Measurements from ENCODE around the gene PDE4B.

The PDE4B gene

DNA sequence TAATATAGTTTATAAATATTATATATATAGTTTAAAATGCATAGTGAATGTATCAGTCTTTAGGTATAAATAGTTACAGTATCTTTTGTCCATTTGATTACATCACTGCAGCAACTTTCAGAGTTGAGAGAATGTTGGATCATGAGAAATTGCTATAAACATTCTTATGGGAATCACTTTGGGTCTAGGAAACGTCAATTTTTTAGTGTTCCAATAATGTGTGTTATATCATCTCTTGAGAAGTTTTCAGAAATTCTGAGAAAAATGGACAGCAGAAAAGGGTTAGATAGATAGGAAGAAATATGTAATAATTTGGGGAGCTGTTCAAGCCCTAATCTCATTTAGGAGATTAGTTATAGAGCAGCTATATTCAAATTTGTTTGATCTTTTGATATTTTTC is 556.1 kb downstream of the PDE4B start:
- no peak for DNase-seq

DNA sequence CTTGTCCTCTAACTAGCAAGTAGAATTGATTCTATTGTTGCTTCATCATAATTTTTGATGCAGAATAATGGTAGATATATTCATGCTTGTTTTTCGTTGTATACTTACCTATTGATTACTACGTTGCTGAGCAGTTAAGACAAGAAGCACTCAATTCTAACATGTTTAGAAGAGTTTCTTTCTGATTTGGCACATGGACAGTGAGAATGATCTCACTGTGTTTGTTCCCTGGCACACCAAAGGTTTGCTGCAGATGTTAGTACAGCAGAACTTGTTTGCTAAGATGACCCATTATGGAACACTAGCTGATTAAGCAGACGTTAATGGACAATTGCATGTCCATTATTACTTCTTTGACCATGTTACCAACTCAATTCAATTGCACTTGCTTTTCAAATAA is 556.5 kb downstream of the PDE4B start:
- DNase-seq = no peak

- DNase-seq = no peak
Measured at GRCh38 chr1:66350001-66350547, 557.4 kb downstream of the PDE4B start.

- no peak for DNase-seq
Measured at GRCh38 chr1:66351478-66351877, 558.8 kb downstream of the PDE4B start.

GRCh38 chr1:66351913-66352312 is 559.2 kb downstream of the PDE4B start:
- no peak for DNase-seq

GRCh38 chr1:66352792-66353191 is 560.1 kb downstream of the PDE4B start:
- DNase-seq = no peak

DNA sequence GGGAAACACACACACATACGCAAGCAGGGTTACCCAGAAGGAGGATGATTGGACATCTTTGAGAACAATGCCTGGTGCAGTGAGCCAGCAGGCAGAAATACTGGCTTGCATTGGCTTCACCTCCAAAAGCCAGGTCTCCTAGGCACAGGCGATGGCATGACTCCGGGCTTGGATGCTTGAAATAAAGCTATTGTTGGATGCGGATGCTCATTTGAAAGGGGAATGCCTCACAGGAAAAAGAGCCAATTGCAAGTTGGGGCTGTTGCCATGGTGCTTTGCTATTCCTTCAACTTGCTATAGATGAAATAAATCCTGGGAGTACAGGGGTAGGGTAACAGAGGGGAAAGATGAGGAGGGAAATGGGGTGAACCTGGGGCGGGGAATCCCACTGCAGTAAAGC is 560.6 kb downstream of the PDE4B start:
- no peak for DNase-seq

DNA sequence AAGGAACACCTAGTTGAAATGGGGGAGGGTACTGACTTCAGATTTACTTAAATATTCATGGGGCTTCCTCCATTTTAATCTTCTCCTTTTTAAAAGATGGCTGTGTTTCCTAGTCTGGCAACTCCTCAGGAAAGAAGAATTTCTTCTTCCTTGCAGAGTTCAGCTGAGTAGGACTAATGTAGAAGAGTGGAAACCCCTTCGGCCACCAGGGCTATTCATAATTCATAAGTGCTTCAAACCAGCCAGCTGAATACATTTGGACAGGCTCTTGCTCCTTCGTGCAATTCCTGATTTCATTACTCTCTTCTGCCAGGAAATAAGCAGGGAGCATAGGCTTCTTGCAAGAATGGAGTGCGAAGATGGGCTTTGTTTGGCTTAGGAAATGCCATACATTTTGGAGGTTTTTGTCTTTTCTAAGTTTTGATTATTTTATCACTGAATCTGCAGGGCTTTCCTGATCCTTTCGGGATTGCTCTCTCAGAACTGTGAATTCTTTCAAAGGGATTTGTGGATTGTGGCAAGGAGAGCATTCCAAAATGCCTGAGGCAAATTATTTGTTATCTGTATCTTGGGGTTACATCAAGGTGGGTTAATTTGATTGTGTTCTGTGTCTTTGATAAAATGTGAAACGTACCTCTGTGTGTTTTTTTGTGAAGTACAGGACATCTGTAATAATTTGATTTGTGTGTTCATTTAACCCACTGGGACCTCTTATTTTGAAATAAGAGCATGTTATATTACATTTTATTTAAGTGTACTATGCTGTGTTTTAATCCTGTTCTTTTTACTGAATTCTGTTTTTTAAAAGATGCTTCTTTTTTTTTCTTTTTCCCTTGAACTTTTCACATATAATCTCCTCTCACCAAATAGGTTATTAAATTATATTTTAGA is 561.9 kb downstream of the PDE4B start:
- peak in 1 of 2 experiments; percentile 9 for DNase-seq

- no peak for DNase-seq
Measured at GRCh38 chr1:66355756-66356155, 563.1 kb downstream of the PDE4B start.

DNA sequence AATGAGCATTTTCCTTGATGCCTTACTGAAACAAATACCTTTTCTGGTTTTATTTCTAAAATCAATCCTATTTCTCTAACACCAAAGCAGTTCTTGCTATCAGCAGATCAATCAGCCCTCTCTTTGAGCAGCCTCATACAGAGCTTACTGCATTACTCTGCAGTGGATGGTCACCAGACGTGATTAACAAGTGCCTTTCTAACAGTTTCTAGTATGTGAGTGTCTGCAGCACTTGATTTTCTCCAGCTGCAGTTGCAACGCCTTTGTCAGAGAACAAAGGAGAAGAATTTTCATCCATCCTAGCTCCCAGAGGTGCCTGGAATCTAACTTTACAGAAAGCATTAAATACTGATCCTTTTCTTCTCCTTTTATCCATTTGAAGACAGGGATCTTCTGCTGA is 563.9 kb downstream of the PDE4B start:
- no peak for DNase-seq

- DNase-seq = no peak
Measured at GRCh38 chr1:66357021-66357420, 564.3 kb downstream of the PDE4B start.

DNA sequence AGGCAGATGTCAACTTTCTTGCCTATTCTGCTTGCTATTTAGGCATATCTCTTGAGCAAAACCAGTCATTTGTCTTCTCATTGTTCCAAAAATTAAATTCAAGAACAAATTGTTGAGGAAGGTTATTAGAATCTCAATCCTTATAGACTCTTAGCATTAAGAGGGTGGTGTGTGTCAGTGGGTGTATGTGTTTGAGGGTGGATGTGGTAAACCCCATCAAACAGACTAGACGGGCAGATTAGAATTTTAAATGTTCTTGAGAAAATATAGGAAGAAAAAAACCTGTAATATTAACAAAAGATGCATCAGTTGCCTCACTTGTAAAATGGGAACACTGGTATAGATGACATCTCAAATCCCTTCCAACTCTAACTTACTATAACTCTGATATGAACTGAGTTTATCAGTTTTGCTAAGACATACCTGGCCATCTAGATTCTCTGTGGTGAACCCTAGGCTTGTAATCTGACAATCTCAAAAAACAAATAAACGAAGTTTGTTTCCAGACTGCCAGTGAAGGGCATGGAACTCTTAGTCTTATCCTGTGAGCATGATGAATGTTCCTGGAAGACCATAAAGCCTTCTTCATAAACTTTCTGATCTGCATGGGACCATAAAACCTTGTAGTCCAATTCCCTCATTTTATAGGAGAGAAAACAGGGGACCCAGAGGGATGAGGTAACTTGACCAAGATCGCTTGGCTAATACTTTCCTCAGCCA is 564.9 kb downstream of the PDE4B start:
- DNase-seq = no peak

- DNase-seq = no peak
Measured at GRCh38 chr1:66359269-66359668, 566.6 kb downstream of the PDE4B start.

- DNase-seq = no peak
Measured at GRCh38 chr1:66359815-66360214, 567.1 kb downstream of the PDE4B start.

- DNase-seq = peak; percentile 71 to 91
Measured at GRCh38 chr1:66360285-66360724, 567.6 kb downstream of the PDE4B start.

DNA sequence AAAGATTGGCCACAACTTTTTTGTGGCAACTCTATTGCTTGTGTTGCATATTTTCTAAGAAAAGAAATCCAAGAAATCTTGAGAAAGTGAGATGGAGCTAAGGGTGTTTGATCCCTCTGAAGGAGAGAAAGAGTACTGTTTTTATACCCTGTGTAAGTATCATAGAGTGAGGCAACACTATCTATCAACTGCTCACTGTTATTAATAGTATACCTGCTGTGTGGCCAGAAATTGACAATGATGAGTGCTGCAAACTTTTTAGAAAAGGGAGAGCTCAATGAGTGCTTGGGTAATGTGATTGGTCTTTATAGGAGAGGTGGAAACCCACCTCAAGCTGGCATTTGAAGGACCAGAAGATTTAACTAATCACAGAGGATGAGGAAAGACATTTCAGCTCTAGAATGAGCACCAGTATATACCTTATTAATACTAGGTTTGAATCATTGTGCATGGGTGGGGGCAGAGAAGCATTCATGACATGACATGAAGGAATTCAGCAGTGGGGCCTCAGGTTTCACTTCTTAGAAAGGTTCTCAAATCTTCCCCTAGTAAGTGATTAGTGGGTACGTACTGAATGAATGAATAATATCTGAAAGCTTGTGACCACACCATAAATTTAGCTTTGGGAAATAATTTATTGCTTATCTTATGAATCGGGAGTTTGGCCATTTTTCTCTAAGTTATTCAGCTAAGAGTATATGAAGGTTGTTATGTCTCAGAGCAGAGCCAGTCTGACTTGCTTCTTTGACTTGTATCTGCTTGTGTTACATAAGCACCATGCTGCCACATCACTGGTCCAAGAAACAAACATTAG is 572.1 kb downstream of the PDE4B start:
- no peak for DNase-seq

- DNase-seq = no peak
Measured at GRCh38 chr1:66365635-66366034, 572.9 kb downstream of the PDE4B start.

DNA sequence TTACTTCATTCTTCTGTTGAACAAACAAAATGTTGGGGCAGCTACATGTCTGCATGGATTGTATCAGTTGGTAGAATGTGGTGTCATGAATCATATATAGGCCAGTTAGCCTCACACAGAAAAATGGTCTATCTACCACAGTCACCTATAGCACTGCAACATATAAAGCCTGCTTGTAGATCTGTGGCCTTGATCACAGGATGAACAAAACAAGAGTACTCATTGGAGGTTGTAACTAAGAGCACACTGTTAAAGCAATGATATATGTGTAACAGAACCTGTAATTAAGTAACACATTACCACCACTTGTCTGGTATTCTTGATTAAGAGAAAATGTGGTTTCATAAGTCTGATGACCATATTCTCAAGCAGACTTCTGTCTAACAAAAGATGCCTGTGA is 573.9 kb downstream of the PDE4B start:
- DNase-seq = no peak

GRCh38 chr1:66367369-66367768 is 574.7 kb downstream of the PDE4B start:
- DNase-seq = no peak

DNA sequence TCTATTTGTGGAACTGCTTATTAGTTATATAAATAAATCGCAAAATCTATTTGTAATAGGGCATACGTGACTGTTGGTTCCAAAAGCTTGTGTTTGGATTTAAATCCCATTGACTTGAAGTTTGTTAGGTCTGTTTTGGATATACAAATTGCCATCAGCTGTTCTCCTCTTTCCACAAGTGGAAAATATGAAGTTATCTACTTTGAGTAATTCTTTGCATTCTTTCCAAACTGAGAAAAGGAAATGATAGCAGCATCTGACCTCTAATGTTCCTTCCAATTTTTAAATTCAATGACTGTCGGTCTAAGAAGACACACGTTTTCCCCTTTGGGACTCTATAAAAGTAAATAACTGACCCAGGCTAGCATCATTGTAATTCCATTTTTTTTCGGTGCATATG is 575.6 kb downstream of the PDE4B start:
- no peak for DNase-seq

DNA sequence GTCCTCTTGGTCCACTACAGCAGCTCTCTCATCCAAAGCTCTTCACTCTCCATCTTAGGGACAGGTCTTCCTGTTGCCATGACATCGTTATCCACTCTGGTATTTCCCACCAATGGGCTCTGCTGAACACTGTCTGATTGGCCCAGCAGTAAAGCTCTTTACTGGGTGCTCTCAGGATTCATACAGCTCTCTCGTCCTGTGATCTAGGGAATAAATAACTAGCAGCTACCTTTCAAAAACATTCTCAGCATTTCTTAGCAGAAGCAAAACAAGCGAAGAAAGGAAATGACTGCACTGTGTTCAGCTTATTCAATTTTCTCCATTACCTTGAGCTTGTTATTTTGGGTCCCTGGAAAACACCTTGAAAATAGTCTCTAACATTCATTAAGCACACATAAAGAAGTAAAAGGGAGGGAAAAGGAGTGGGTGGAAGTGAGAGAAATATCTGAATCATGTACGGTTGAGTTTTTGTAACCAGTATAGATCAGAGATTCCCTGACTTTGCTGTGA is 577.8 kb downstream of the PDE4B start:
- peak; percentile 40 to 71 for DNase-seq

GRCh38 chr1:66371233-66372005 is 578.7 kb downstream of the PDE4B start:
- no peak for DNase-seq

Data from NCI-H524 (cell line).